Measurements from ENCODE around the gene TC2N. TPM values are rescaled to one million over a fixed set of nuclear protein-coding genes. Genes with fewer than 3 reads are reported as not detected.
"Not testable (repeated sequence)": the region's sequence is repeated elsewhere in the genome, so short reads cannot be mapped to it uniquely, and the experiment has no call there.

TC2N gene
- total and polyA plus RNA-seq, 2 donors (not counting 1 experiment from before 2014, with no cell fraction given): 3.7 to 10.4 TPM

- intact Hi-C loops (cut with micrococcal nuclease): no loop called here
- Histone ChIP-seq H3K4me2 (replicated peaks; ENCODE audit: low read depth, low read length, poor library complexity, severe bottlenecking) (no peak overlapping the region), H4K20me1 (ENCODE audit: control insufficient read depth, insufficient read depth, low read length, poor library complexity, severe bottlenecking) (no peaks in the 10 kb centered on the region), H3K36me3 (replicated peaks in 1 of 2; ENCODE audit: control extremely low read depth in 1 of 2, control insufficient read depth in 1 of 2, extremely low read depth in 1 of 2, insufficient read depth in 2 of 2, low read length in 1 of 2) (no peaks in the 10 kb centered on the region), H3K27ac (ENCODE audit: low read length in 2 of 2) (no peak overlapping the region), H3K9ac (ENCODE audit: low read length) (no peak overlapping the region), H3K9me3 (ENCODE audit: control extremely low read depth in 1 of 3, control insufficient read depth in 2 of 3, insufficient read depth in 1 of 3, low read length in 2 of 3) (no peaks in the 10 kb centered on the region), H3K4me1 (ENCODE audit: control insufficient read depth in 2 of 2, insufficient read depth in 2 of 2, low read length in 2 of 2) (no peaks in the 10 kb centered on the region), H3K79me2 (ENCODE audit: control insufficient read depth, insufficient read depth, low read length) (no peaks in the 10 kb centered on the region), H3K4me3 (ENCODE audit: control extremely low read depth in 1 of 5, extremely low read depth in 1 of 5, insufficient read depth in 1 of 5, low read depth in 2 of 5, low read length in 4 of 5) (no peak overlapping the region), H2AFZ (ENCODE audit: insufficient read depth, low read depth, low read length, poor library complexity, severe bottlenecking) (no peak overlapping the region), H3K27me3 (replicated peaks in 1 of 4; ENCODE audit: control extremely low read depth in 1 of 4, control insufficient read depth in 3 of 4, insufficient read depth in 4 of 4, low read length in 3 of 4) (no peaks in the 10 kb centered on the region)
- peaks cover 21% of the 10 kb centered on the region for H3K27me3 Mint-ChIP-seq
- ChIA-PET CTCF (interaction anchor here (1.4 to 2.3 kb wide), 2 partner anchors 248 to 432 kb away, joined by 3 to 7 read pairs; no protein-coding TSS in a partner anchor), POLR2A (no interaction called here)
- 94% methylated on average over 5 of the region's 5 CpGs for WGBS (ENCODE audit: insufficient coverage)
- no peaks in the 10 kb centered on the region for H3K9me3 Mint-ChIP-seq (ENCODE audit: insufficient read depth)
- no peak for DNase-seq
- TF ChIP-seq, protein P1, sequence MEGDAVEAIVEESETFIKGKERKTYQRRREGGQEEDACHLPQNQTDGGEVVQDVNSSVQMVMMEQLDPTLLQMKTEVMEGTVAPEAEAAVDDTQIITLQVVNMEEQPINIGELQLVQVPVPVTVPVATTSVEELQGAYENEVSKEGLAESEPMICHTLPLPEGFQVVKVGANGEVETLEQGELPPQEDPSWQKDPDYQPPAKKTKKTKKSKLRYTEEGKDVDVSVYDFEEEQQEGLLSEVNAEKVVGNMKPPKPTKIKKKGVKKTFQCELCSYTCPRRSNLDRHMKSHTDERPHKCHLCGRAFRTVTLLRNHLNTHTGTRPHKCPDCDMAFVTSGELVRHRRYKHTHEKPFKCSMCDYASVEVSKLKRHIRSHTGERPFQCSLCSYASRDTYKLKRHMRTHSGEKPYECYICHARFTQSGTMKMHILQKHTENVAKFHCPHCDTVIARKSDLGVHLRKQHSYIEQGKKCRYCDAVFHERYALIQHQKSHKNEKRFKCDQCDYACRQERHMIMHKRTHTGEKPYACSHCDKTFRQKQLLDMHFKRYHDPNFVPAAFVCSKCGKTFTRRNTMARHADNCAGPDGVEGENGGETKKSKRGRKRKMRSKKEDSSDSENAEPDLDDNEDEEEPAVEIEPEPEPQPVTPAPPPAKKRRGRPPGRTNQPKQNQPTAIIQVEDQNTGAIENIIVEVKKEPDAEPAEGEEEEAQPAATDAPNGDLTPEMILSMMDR (IDR thresholded peaks at IDR 0.05): no peak
- no peak for TF ChIP-seq EZH2 (IDR thresholded peaks at IDR 0.05; ENCODE audit: borderline replicate concordance, insufficient read depth, low read depth, low read length, poor library complexity, severe bottlenecking)
- no peak overlapping the region for H3K4me3 Mint-ChIP-seq
- no peak for ATAC-seq (ENCODE audit: low read depth)
- H3K27ac Mint-ChIP-seq: no peak overlapping the region
- no peaks in the 10 kb centered on the region for H3K4me1 Mint-ChIP-seq
Measured at GRCh38 chr14:91898372-91898771, 31.0 kb upstream of the TC2N start.

GRCh38 chr14:91897716-91898115, 30.4 kb upstream of the TC2N start:
- intact Hi-C loops (cut with micrococcal nuclease); DNase-seq; H3K36me3 ChIP-seq (replicated peaks in 1 of 2; ENCODE audit: control extremely low read depth in 1 of 2, control insufficient read depth in 1 of 2, extremely low read depth in 1 of 2, insufficient read depth in 2 of 2, low read length in 1 of 2); POLR2A ChIA-PET; H3K9ac ChIP-seq (ENCODE audit: low read length); H3K27ac Mint-ChIP-seq; H3K4me2 ChIP-seq (replicated peaks; ENCODE audit: low read depth, low read length, poor library complexity, severe bottlenecking); ATAC-seq (ENCODE audit: low read depth); H3K9me3 ChIP-seq (ENCODE audit: control extremely low read depth in 1 of 3, control insufficient read depth in 2 of 3, insufficient read depth in 1 of 3, low read length in 2 of 3); H3K27ac ChIP-seq (ENCODE audit: low read length in 2 of 2); H4K20me1 ChIP-seq (ENCODE audit: control insufficient read depth, insufficient read depth, low read length, poor library complexity, severe bottlenecking); H3K27me3 ChIP-seq (replicated peaks in 1 of 4; ENCODE audit: control extremely low read depth in 1 of 4, control insufficient read depth in 3 of 4, insufficient read depth in 4 of 4, low read length in 3 of 4); H3K4me3 ChIP-seq (ENCODE audit: control extremely low read depth in 1 of 5, extremely low read depth in 1 of 5, insufficient read depth in 1 of 5, low read depth in 2 of 5, low read length in 4 of 5); H3K9me3 Mint-ChIP-seq (ENCODE audit: insufficient read depth); H3K4me1 ChIP-seq (ENCODE audit: control insufficient read depth in 2 of 2, insufficient read depth in 2 of 2, low read length in 2 of 2); H3K4me3 Mint-ChIP-seq; H3K79me2 ChIP-seq (ENCODE audit: control insufficient read depth, insufficient read depth, low read length); H2AFZ ChIP-seq (ENCODE audit: insufficient read depth, low read depth, low read length, poor library complexity, severe bottlenecking); H3K4me1 Mint-ChIP-seq: not testable (repeated sequence)
- 80% methylated on average over 1 of the region's 5 CpGs for whole genome bisulfite sequencing (ENCODE audit: insufficient coverage)
- CTCF ChIA-PET: interaction anchor here (1.9 to 2.3 kb wide), 2 partner anchors 248 kb away, joined by 7 read pairs; no protein-coding TSS in a partner anchor
- H3K27me3 Mint-ChIP-seq: peaks cover 21% of the 10 kb centered on the region
